Head of caudate nucleus (tissue), 42 donors: ENCODE measurements around the gene RGS11.

Source experiments
- DNase-seq, 42 donors: peaks; one replicate each; pipeline versions ENCODE4 v3.0.0 to v3.0.0-alpha.2; 2020 to 2021; ENCODE audit warnings: mixed read lengths in 7 of 42
- intact Hi-C: fragments of 100-400 bp; cut with DNase I; formaldehyde crosslinking; loops from one replicate; pipeline ENCODE4 v1.15.0; 2022

The RGS11 gene

DNA sequence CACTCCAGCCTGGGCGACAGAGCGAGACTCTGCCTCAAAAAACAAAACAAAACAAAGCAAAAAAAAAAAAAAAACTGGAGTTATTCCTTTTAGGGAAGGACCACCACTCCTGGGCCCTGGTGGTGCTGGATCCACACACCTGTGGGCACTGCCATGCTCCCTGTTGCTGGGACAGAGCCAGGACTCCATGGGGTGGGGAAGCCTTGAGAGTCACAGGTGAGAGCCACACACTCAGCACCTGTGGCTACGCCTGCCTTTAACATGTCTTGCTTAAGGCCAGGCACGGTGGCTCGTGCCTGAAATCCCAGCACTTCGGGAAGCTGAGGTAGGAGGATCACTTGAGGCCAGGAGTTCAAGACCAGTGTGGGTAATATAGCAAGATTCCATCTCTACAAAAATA lies 25.5 kb upstream of the RGS11 start:
- intact Hi-C loops: no loop called here
- no peak for DNase-seq

DNA sequence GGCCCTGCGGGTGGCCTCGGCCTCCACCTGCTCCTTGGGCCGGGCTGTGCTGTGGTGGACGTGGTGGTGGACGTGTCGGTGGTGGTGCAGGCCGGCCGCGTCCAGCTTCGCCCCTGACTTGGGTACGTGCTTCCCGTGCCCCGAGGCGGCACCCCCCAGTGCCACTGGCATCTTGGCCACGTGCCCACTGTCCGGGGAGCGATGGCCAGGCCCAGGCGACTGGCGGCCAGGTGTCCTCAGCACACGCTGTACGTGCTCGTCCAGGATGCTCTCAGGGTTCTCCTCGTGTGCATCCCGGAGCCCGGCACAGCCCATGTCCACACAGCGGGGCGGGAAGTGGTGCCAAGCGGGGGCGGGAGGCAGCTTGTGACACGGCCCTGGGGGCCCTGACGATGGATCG lies 22.1 kb upstream of the RGS11 start:
- no peak for DNase-seq
- intact Hi-C loops: no loop called here

DNA sequence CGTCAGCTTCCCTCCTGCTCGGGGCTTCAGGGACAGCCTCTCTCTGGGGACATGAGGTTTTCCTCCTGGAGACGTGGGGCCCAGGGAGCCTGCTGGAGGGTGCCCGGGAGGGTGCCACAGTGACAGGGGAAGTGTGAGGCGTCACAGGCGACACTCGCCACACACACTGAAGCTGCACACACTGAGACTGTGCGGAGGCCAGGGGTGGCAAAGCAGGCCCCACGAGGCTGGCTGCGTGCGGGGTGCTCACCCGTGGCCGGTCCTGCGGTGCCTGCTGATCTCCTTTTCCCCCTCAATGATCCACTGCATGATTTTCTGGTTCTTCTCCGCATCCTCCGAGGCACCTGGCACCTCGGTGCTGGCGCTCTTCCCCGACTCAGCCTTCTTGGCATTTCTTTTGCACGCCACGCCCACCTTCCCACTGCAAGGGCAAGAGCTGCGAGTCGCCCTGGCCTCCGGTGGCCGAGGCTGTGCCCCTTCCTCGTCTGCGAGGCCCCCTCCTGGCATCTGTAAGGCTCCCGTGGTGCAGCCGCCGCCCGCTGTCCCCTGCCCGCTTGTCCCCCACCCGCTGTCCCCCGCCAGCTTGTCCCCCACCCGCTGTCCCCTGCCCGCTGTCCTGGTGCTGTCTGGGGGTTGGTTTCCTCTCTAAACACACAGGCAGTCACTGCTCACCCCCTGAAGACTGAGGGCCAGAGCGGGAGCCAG lies 21.2 kb upstream of the RGS11 start:
- intact Hi-C loops: no loop called here
- DNase-seq: no peak

DNA sequence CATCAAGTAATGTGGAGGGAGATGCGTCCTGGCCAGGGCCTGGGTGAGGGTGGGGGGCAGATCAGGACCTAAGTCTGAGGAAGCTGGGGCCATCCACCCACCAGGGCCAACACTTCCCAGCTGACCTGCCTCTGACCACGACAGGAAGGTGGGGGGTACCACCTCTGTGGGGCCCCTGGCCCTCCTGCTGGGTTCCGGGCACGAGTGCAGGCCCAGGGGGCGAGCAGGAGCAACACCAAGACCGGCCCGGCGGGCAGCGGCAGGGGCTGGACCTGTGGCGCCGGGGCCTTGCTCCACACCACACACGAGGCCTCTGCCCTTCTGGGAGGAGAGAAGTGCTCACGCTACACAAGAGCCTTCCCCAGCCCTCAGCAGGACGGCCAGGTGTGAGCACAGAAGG lies 20.5 kb upstream of the RGS11 start:
- DNase-seq: no peak
- intact Hi-C loops: no loop called here

DNA sequence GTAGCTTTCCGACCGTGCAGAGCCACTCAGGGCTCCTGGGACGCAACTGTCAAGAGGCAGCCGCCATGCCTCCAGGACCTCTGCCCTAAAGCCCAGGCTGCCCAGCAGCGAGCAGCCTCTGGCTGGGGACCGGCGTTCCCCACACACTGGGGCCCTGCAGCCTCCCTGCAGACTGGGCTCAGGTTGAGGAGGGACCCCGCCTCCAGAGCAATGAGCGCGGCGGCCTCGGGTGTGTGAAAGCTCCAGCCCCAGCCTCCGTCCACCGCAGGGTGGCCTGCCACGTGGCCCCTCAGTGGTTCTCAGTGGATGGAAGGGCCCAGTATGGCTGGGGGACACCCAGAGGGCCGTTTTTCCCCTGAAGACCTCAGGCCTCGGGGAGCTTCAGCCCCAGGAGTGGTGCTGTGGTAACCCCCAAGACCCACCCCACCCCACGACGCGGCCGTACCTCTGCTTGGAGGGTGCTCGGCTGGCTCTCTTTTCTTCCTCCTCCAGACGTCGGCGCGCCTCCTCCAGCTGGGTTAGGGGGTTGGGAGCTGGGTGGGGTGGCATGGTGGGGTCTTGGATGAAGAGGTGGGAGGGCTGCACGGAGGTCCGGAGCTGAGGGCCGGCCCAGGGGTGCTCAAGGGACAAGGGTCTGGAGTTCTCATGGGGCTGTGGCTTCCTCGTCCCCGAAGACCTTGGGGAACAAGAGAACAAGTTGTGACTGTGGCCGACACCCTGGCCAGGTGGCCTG lies 17.5 kb upstream of the RGS11 start:
- intact Hi-C loops: no loop called here
- DNase-seq: no peak

DNA sequence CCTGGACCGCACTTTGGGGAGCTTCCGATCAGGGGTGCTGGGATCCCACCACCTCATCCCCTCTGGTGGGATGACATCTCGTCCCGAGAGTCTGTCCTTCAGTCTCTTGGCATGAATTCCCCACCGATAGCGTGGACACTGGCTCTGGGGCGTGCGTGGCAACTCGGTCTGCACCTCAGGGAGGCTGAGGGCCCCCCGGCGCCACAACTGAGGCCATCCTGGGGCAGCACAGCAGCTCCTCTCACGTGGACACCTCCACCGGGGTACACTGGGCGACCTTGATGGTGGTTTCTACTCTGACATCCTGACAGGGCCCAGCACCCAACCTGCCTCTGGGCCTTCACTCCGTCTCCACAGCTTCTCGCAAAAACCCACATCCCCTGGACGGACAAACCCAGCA lies 15.8 kb upstream of the RGS11 start:
- no peak for DNase-seq
- intact Hi-C loops: no loop called here

DNA sequence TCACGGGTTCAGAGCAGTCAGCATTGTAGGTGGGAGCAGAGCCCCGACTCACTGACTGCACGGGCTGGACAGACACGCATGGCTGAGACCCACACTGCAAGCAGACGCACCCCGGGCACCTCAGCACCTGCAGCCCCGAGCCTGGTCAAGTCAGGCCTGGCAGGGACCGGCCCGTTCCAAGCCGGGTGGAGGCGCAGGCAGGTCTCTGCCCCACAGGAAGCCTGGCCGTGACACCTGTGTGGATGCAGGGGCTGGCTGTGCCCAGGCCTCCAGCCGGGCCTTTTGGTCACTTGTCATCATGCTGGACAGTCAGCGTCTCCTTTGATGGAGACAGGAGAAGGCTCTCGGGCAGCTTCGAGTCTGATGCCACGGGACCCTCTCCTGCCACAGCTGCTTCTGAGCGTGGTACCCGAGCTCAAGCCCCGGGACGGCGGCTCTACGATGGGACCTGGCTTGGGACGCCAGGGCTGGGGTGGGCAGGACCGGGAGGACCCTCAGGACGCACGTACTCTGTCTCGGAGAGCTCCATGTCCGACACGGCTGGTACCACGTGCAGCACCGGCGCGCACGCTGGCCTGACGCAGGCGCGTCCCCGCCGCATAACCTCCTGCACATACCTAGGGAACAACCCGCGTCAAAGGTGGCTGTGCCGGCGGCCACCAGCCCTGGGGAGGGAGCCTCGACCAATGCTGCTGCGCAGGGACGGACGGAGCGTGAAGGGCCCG lies 15.1 kb upstream of the RGS11 start:
- DNase-seq: no peak
- intact Hi-C loops: no loop called here

DNA sequence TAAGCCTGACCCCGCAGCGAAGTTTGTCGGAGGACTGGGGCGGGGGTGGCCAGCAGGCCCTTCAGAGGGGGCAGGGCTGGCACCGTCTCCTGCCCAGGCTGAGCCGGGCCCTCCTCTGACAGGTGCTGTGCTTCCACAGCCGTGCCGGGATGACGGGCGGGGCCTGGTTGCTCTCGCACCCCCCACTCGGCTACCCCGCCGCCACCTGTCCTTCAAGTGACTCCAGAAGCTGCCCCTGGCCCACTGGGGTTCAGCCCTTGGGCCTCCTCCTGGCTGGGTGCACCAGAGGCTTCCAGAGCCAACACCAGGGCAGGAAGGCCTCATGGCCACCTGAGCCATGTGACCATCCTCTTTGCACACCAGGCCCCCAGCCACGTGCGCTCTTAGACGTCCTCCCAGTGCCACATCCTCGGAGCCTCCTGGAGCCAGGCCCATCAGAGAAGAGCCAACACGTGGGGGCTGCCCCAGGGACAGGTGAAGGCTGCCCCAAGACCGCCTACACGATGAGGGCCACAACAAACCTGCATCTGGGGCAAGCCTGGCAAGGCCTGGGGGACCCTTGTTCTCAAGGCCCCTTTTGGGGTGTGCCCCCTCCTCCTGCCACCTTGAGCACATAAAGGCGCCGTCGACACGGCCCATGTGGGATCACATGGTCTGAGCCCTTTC lies 14.4 kb upstream of the RGS11 start:
- intact Hi-C loops: no loop called here
- DNase-seq: no peak

DNA sequence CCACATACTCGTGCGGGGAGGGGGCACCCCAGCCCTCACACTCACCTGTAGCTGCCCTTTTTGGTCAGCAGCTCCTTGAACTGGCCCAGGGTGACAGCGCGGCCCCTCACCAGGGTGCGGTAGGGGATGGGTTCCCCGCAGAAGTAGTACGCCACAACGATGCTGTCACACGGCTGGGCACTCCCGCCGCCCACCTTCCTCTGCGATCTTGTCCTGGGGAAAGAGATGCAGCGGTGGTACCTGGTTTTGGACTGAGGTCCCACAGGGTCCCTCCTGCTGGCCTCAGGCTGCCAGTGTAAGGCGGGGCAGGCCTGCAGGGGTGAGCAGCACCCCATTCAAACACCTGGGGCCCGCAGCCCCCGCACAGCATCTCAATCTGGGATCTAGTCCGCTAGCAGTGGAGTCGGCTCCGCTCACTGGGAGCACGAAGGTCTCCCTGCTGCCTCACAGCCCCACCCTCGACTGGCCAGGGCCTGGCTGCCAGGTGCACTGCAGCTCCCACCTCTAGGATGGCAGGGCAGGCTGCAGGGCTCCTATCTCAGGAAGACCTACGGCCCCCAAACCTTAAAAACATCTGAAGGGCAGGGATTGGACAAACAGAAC lies 13.8 kb upstream of the RGS11 start:
- DNase-seq: no peak
- intact Hi-C loops: no loop called here

DNA sequence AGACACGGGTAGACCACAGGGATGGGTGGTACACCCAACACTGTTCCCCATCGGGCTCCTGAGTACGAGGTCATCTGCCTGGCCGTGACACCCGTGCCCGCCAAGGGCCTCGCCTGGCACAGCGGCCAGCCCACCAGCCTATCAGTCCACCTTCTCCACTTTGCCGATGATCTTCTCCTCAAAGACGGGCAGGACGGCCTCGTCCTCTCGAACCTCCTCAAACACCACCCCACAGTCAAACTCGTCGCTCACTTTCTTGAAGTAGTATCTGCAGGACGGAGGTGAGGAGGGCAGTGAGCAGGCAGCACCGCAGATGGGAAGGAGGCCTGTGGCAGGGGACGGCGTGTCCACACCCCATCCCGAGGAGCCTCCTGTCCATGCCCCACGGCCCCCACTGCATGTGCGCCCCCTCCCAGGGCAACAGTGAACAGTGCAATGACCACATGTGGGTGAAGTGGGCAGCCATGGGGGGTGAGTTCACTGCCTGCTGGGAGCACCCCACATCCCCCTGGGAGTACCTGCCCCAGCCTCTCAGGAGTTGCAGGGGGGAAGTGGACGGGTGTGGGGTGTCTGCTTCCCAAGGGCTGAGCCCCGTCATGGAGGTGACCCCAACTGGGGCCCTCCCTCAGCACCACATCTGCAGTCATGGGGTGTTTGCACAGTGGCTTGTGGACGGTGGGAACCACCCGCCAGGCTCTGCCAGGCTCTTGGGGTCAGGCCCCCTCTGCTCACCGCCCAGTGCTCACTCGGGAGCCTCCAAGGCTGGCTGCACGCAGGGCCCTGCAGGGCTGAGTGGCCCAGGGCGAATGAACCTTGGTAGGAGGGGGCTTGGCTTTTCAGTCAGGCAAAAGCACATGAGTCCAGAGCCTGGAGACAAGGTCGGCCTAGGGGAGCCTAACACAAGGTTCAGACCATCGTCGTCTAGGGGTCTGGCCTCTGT lies 12.5 kb upstream of the RGS11 start:
- intact Hi-C loops: no loop called here
- DNase-seq: no peak

DNA sequence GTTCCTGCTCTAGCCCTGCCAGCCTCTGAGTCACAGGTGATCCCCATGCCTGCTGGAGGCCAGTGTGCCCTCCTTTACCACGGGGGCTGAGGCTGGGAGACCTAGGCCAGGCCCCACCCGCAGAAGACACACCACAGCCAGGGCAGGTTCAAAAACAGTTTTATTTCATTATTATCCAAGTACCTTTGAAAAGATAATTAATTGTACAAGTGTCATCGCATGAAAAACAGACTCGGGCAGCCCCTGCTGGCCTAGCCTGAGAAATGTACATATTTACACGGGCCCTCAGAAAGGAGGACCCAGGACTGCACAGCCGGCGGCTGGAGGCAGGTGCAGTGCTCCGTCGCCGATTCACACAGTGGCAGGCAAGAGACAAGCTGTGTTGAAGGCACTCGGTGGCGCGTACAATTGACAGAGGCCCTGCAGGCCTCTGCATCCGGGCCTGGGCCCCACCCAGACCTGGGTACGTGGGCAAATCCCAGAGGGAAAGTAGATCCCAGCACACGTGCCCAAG lies 11.6 kb upstream of the RGS11 start:
- intact Hi-C loops: no loop called here
- DNase-seq: no peak

DNA sequence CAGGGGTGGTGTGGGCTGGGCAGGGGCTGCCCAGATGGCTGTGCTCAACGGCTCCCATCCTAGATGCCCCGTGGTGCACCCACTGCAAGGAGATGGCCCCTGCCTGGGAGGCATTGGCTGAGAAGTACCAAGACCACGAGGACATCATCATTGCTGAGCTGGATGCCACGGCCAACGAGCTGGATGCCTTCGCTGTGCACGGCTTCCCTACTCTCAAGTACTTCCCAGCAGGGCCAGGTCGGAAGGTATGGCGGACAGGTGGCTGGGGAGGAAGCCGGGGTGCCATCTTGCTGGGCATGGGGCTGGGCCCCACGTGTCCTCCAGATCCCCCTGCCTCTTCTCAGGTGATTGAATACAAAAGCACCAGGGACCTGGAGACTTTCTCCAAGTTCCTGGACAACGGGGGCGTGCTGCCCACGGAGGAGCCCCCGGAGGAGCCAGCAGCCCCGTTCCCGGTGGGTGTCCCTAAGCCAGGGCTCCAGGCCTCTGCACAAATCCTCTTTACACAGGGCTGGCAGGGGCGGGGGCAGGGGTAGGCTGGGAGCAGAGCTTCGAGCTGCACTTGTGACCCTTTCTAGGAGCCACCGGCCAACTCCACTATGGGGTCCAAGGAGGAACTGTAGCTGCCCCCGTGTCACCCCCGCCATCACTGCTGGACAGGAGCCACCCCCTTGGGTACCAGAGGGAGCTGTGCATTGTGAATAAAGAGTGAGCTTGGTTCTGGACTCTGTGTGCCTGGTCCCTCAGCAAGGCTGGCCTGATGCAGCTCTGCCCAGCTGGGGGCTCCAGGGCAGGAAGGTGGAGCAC lies 10.9 kb upstream of the RGS11 start:
- no peak for DNase-seq
- intact Hi-C loops: no loop called here

DNA sequence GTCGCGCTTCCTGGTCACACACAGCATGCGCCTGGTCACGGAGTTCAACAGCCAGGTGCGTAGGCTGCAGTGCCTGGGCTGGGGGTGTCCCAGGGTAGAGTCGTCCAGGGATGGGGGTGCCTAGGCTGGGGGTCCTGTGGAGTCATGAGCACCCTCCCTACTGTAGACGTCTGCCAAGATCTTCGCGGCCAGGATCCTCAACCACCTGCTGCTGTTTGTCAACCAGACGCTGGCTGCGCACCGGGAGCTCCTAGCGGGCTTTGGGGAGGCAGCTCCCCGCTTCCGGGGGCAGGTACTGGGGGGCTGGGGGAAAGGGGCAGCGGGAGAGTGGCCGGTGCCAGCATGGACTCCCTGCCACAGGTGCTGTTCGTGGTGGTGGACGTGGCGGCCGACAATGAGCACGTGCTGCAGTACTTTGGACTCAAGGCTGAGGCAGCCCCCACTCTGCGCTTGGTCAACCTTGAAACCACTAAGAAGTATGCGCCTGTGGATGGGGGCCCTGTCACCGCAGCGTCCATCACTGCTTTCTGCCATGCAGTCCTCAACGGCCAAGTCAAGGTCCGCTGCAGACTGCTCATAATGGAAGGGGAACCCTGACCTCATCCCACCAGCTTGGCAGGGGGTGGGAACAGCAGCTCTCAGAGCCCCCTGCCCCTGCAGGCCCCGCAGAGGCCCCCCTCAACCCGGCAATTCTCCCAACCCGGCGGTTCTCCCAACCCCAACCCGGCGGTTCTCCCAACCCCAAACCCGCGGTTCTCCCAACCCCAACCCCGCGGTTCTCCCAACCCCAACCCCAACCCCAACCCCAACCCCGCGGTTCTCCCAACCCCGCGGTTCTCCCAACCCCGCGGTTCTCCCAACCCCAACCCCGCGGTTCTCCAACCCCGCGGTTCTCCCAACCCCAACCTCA lies 9.7 kb upstream of the RGS11 start:
- intact Hi-C loops: no loop called here
- no peak for DNase-seq

DNA sequence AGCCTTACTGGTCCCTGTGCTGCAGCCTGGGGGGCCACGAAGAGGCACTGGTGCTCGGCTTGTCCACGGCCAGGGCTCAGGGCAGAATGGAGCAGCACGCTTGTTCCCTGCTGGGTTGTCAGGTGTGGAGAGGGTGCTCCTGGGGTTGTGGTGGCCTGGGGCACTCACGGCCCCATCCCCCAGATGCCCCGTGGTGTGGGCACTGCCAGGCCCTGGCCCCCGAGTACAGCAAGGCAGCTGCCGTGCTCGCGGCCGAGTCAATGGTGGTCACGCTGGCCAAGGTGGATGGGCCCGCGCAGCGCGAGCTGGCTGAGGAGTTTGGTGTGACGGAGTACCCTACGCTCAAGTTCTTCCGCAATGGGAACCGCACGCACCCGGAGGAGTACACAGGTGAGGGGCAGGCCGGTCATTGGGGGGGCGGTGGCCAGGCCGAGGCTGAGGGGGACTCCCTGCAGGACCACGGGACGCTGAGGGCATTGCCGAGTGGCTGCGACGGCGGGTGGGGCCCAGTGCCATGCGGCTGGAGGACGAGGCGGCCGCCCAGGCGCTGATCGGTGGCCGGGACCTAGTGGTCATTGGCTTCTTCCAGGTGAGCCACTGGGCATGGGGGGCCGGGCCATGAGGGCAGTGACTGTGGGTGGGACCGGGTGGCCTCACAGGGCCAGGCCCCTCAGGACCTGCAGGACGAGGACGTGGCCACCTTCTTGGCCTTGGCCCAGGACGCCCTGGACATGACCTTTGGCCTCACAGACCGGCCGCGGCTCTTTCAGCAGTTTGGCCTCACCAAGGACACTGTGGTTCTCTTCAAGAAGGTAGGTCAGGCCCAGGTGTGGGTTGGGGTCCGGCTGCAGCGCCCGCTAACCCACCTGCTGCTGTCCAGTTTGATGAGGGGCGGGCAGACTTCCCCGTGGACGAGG lies 8.7 kb upstream of the RGS11 start:
- DNase-seq: no peak
- intact Hi-C loops: no loop called here
